Measurements from ENCODE around the gene TBX18. TPM values are rescaled to one million over a fixed set of nuclear protein-coding genes. Genes with fewer than 3 reads are reported as not detected.
A peak's percentile ranks its signal among the peaks of the same experiment; 100 is the strongest.

Gene TBX18
- total RNA-seq, 1 donor = 3.0 TPM

DNA sequence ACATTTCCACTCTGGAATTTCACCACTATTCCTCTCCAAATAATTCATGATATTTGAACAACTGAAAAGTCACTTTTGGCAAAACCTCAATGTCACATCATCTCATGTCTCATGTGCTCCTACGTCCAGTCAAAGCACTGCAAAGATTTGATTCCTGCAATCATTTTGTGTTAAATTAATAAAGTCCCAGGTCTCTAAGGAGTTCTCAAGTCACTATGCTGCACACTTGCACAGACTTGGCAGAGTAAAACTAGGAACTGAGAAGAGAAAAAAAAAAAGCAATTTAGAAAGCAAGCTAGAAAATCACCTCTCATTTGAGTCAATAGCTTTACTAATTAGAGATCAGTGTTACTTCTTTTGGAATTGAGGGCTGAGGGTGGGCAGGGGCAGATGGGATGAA lies 11.2 kb downstream of the TBX18 start:
- no peak overlapping the region for H3K4me3 ChIP-seq (ENCODE audit: low read depth, low read length)
- TF ChIP-seq, protein P1, sequence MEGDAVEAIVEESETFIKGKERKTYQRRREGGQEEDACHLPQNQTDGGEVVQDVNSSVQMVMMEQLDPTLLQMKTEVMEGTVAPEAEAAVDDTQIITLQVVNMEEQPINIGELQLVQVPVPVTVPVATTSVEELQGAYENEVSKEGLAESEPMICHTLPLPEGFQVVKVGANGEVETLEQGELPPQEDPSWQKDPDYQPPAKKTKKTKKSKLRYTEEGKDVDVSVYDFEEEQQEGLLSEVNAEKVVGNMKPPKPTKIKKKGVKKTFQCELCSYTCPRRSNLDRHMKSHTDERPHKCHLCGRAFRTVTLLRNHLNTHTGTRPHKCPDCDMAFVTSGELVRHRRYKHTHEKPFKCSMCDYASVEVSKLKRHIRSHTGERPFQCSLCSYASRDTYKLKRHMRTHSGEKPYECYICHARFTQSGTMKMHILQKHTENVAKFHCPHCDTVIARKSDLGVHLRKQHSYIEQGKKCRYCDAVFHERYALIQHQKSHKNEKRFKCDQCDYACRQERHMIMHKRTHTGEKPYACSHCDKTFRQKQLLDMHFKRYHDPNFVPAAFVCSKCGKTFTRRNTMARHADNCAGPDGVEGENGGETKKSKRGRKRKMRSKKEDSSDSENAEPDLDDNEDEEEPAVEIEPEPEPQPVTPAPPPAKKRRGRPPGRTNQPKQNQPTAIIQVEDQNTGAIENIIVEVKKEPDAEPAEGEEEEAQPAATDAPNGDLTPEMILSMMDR (IDR thresholded peaks at IDR 0.05; ENCODE audit: insufficient read depth, low read depth, low read length) = no peak
- no peak for DNase-seq (ENCODE audit: low read depth)

DNA sequence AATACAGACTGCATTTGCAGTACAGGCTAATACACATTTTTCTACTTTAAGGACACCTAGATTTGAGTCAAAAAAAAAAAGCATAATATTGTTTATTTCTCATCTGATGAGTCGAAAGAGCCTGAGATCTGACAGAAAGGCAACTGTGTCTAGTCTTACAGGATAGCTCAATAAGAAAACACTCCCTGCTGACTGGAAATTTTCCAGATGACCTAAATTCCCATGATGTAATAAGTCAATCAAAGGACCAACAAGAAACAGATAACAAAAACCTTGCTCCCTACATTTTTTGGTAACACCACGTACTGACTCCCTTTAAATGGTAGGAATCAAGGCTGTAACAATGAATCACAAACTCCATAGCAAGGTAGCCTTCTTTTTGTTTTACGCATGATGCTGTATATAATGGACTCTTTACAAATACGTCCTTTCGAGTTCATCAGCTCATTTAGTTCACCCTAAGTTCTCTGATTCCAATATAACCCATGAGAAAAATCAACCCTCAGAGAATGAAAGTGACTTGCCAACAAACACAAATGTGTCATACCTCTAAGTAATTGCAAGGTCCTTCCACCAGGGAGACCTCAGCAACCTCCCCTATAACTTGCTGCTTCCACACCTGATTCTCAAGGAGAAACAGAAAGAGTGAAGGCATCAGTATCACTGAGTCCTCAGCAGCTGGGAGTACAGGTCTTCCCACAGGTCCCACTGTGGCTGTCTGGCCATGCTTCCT lies 12.1 kb downstream of the TBX18 start:
- H3K4me3 ChIP-seq (ENCODE audit: low read depth, low read length) = no peak overlapping the region
- no peak for DNase-seq (ENCODE audit: low read depth)
- TF ChIP-seq, protein P1 (IDR thresholded peaks at IDR 0.05; ENCODE audit: insufficient read depth, low read depth, low read length) = peak; percentile 8

DNA sequence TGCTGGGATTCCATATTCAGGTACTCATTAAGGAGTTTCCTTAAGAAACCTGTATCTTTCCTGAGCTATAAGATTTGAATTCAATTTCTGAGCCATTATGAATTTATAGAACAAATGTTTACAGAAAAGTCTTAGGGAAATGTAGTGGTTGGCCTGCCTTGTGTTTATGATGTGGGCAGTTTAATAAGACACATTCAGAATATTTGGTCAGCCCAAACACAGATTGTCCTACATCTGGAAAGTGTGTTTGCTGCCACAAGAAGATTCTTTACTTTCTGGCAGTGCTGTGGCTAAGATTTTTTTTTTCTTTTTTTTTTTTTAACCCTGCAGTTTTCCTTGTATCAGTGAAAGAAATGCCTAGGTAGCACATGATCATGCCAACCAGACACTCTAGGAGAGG lies 15.2 kb downstream of the TBX18 start:
- no peak overlapping the region for H3K4me3 ChIP-seq (ENCODE audit: low read depth, low read length)
- TF ChIP-seq, protein P1 (IDR thresholded peaks at IDR 0.05; ENCODE audit: insufficient read depth, low read depth, low read length) = no peak
- DNase-seq (ENCODE audit: low read depth) = peak; percentile 62

DNA sequence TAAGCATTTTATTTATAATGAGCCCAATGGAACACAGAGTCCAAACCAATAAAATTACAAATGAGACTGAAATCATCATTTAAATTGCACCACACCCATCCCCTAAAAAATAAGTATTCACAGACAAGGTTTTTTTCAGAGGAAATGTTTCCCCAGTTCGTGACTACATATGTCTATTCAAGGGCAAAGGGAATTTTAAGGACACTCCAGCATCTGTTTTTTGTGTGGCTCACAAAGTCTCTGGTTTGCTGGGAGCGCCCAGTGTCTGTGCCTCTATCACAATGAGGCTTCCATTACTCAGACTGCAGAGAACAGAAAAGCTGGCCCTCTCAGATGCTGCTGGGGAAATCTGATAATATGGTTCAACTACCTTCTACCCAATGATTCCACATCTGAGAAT lies 16.0 kb downstream of the TBX18 start:
- TF ChIP-seq, protein P1 (IDR thresholded peaks at IDR 0.05; ENCODE audit: insufficient read depth, low read depth, low read length) = no peak
- H3K4me3 ChIP-seq (ENCODE audit: low read depth, low read length) = no peak overlapping the region
- DNase-seq (ENCODE audit: low read depth) = no peak

DNA sequence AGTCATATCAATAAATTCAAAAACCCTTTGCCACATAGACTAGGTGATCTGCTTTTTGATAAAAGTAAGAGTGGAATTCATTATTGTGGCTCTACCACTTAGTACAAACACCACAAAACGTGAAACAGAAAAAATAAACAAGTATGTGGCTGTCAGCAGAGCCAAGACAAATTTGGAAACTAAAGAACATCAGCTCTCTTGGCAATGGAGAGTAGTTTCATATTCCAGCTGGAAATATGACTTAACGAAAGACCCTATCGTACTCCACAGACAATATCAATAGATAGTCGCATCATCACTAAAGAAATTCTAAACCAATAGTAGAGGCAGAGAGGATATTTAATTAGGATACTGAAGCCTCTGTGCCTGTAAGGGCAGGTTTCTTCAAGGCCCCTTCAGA lies 20.8 kb downstream of the TBX18 start:
- no peak overlapping the region for H3K4me3 ChIP-seq (ENCODE audit: low read depth, low read length)
- TF ChIP-seq, protein P1 (IDR thresholded peaks at IDR 0.05; ENCODE audit: insufficient read depth, low read depth, low read length) = no peak
- no peak for DNase-seq (ENCODE audit: low read depth)

DNA sequence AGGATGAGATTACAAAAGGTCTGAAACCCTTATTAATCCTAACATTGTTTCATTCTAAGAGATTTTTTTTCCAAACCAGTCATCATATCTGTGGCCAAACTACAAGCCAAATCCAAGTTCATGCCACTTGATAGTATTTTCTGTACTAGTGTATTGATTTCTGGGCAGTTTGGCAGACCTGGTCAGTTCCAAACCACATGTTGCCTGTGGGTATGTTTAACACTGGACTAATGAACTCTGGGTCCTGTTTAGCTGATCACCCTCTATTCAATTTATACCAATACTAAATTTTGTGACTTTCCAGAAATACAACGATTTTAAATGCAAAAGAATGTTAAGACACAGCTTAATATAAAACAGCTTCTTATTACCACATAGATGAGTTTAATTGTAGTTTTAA lies 24.0 kb downstream of the TBX18 start:
- TF ChIP-seq, protein P1 (IDR thresholded peaks at IDR 0.05; ENCODE audit: insufficient read depth, low read depth, low read length) = no peak
- no peak for DNase-seq (ENCODE audit: low read depth)
- H3K4me3 ChIP-seq (ENCODE audit: low read depth, low read length) = no peak overlapping the region

DNA sequence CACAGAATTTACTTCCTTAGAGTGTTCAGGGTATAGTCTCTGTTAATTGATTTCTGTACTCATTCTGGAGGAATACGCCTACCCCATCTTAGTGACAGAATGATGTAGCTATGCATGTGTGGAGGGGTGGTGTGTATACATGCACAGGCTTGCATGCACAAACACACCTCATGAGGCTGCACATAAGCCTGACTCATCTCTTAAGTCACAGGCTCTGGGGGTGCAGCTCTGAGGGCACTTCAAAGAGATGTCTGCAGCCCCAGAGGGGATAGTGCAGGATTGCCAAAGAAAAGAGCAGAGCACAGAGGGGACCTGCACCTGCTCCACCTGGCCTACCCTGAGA lies 24.6 kb downstream of the TBX18 start:
- TF ChIP-seq, protein P1 (IDR thresholded peaks at IDR 0.05; ENCODE audit: insufficient read depth, low read depth, low read length) = no peak
- no peak overlapping the region for H3K4me3 ChIP-seq (ENCODE audit: low read depth, low read length)
- no peak for DNase-seq (ENCODE audit: low read depth)
